Activated CD4-positive, alpha-beta T cell treated with anti-CD3 and anti-CD28 coated beads for 36 hours (primary cell): ENCODE data around the gene RAB21. TPM values are rescaled to one million over a fixed set of nuclear protein-coding genes. Genes with fewer than 3 reads are reported as not detected.

ENCODE experiments used
- ATAC-seq: fragments of 200-7000 bp; cut with Tn5 transposase; one replicate; pipeline ENCODE4 v1.10.0; 2021; ENCODE audit warnings: mild to moderate bottlenecking, moderate library complexity
- CTCF ChIA-PET: fragments of 350-600 bp; sonication (Branson Sonifier 250); formaldehyde crosslinking; loops from one replicate; lab custom pipeline; 2021; ENCODE audit warnings: antibody characterized with exemption; lab: Charles Lee
- POLR2A ChIA-PET: fragments of 350-600 bp; sonication (Branson Sonifier 250); formaldehyde crosslinking; loops from one replicate; lab custom pipeline; 2021; ENCODE audit warnings: antibody characterized with exemption, inconsistent platforms; lab: Charles Lee
- DNase-seq: peaks from one replicate; pipeline ENCODE4 v3.0.0-alpha.2; 2020
- H3K27ac Mint-ChIP-seq: one replicate; pipeline ENCODE4 v1.8.0; 2021; ENCODE audit warnings: mixed read lengths
- H3K27me3 Mint-ChIP-seq: one replicate; pipeline ENCODE4 v1.8.0; 2021; ENCODE audit warnings: mixed read lengths
- H3K36me3 Mint-ChIP-seq: one replicate; pipeline ENCODE4 v1.8.0; 2021; ENCODE audit warnings: low read depth, mixed read lengths
- H3K4me1 Mint-ChIP-seq: one replicate; pipeline ENCODE4 v1.8.0; 2021; ENCODE audit warnings: mixed read lengths
- H3K4me3 Mint-ChIP-seq: one replicate; pipeline ENCODE4 v1.8.0; 2021; ENCODE audit warnings: mild to moderate bottlenecking, moderate library complexity, mixed read lengths
- H3K9me3 Mint-ChIP-seq: one replicate; pipeline ENCODE4 v1.8.0; 2021; ENCODE audit warnings: low read depth, mixed read lengths
- intact Hi-C, 2 experiments: fragments of 100-400 bp; cut with DNase I in 1 of 2; cut with micrococcal nuclease in 1 of 2; formaldehyde crosslinking; loops; one replicate each; pipeline versions ENCODE4 v1.14.2 to v1.15.1; 2022 to 2024; cut with DNase I, micrococcal nuclease
- total RNA-seq, 2 experiments: library from RNA; stranded (reverse); gene quantifications; one replicate each; pipeline ENCODE4 v1.2.3, GENCODE V29; 2021

The RAB21 gene
- 10 to 100 TPM; 88.9 to 98.9 TPM for total RNA-seq

DNA sequence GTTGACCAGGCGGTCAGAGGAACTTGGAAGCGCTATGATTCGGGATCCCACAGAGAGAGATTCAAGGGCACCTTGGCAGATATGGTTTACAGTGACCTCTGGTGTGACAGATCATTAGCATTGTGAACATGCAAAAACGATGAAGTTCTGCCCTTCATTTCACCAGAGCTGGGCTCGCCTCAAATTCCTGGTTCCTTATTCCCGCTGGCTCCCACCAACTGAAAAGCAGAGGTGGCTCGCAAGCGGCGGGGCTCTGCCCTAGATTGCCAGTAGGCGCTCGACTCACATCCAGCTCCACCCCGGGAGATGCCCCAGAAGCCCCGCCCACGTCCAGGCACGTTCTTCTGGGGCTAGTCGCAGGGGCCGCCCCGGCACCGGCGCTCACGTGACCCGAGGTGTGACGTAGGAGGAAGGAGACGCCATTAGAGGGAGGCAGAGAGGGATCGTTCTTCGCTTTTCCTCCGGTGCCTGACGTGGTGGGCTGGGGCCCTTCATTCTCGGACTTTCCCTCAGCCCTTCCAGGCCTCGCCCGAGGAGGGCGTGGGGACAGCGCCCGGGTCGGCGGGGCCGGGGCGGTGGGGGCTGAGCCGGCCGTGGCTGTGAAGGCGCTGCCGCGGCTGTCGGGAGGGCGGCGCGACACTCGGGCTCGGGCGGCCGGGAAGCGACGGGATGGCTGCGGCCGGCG lies at the start of gene RAB21:
TSS of gene RAB21 (plus strand) at position 403 of the 685 bp plus-strand sequence. CDS start at position 670, 267 bp downstream.
- Mint-ChIP-seq H3K27me3 (peaks cover 9% of the 10 kb centered on the region), H3K4me1 (peaks cover 35% of the 10 kb centered on the region), H3K4me3 (peak within 1 kb of the TSS; percentile 94), H3K36me3 (peaks cover 42% of the 10 kb centered on the region), H3K27ac (peak within 1 kb of the TSS; percentile 99), H3K9me3 (peaks cover 6% of the 10 kb centered on the region)
- peak; percentile 100 for DNase-seq
- intact Hi-C loops, result loop anchor here (1.0 kb wide), 5 partner anchors 68 to 1511 kb away; partner anchors contain the start of genes TBC1D15 (in 2 of the 2), TMEM19 (in 2 of the 2), CNOT2 (in 1 of the 2) and THAP2 (in 1 of the 2)
- POLR2A ChIA-PET, result interaction anchor here (0.6 to 3.6 kb wide), 7 partner anchors 10 to 118 kb away, joined by 3 to 32 read pairs (median 4); partner anchors contain the start of genes TBC1D15, THAP2 and ZFC3H1
- ATAC-seq, result peak; percentile 92
- CTCF ChIA-PET, result interaction anchor here (0.5 to 2.6 kb wide), 9 partner anchors 12 to 520 kb away, joined by 3 to 6 read pairs (median 3); partner anchors contain the start of genes TBC1D15 and THAP2

DNA sequence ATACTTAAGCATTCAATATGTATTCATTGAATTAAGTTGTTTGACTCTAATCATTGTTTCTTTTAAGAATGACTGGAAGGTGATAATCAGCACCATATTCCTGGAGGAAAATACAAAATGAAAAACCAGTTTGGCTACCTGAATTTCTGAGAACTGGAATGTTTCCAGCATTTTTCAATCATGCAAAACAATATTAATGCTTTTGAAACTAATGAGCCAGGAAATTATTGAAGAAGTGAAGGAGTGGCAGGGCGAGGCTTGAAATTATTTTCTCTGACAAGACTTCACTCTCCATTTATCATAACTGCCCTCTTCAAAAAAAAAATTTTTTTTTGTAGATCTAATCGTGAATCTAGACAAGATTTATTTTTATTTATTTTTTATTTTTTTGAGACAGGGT lies 49.7 kb upstream of the RAB21 start:
- no peak overlapping the region for H3K27ac Mint-ChIP-seq
- intact Hi-C loops, result no loop called here
- no peaks in the 10 kb centered on the region for H3K27me3 Mint-ChIP-seq
- ChIA-PET POLR2A (no interaction called here), CTCF (interaction anchor here (0.6 to 1.0 kb wide), 2 partner anchors 68 to 78 kb away, joined by 3 to 4 read pairs; no protein-coding TSS in a partner anchor)
- H3K36me3 Mint-ChIP-seq, result peaks cover 12% of the 10 kb centered on the region
- no peak overlapping the region for H3K4me3 Mint-ChIP-seq
- H3K9me3 Mint-ChIP-seq, result no peaks in the 10 kb centered on the region
- no peak for DNase-seq
- H3K4me1 Mint-ChIP-seq, result peaks cover 2% of the 10 kb centered on the region
- no peak for ATAC-seq

GRCh38 chr12:71708658-71709057 lies 46.0 kb upstream of the RAB21 start:
- Mint-ChIP-seq H3K4me1 (peaks cover 2% of the 10 kb centered on the region), H3K9me3 (peaks cover 20% of the 10 kb centered on the region), H3K36me3 (peaks cover 7% of the 10 kb centered on the region), H3K27me3 (no peaks in the 10 kb centered on the region), H3K27ac (no peak overlapping the region), H3K4me3 (no peak overlapping the region)
- intact Hi-C loops, result no loop called here
- DNase-seq, result no peak
- ChIA-PET CTCF (interaction anchor here (0.8 to 1.3 kb wide), 2 partner anchors 39 to 46 kb away, joined by 3 to 4 read pairs; partner anchors contain the start of gene RAB21), POLR2A (no interaction called here)
- ATAC-seq, result no peak

GRCh38 chr12:71710276-71711125 lies 44.2 kb upstream of the RAB21 start:
- peaks cover 7% of the 10 kb centered on the region for H3K36me3 Mint-ChIP-seq
- CTCF ChIA-PET, result interaction anchor here (1.0 kb wide), 1 partner anchor 9 kb away, joined by 3 read pairs; no protein-coding TSS in a partner anchor
- peaks cover 29% of the 10 kb centered on the region for H3K9me3 Mint-ChIP-seq
- ATAC-seq (peak; percentile 70), DNase-seq (peak; percentile 13)
- intact Hi-C loops, result no loop called here
- POLR2A ChIA-PET, result no interaction called here
- H3K27ac Mint-ChIP-seq, result no peak overlapping the region
- H3K27me3 Mint-ChIP-seq, result no peaks in the 10 kb centered on the region
- peaks cover 2% of the 10 kb centered on the region for H3K4me1 Mint-ChIP-seq
- H3K4me3 Mint-ChIP-seq, result no peak overlapping the region

GRCh38 chr12:71718611-71719010 lies 36.1 kb upstream of the RAB21 start:
- no peak for DNase-seq
- POLR2A ChIA-PET, result no interaction called here
- CTCF ChIA-PET, result no interaction called here
- H3K36me3 Mint-ChIP-seq, result no peaks in the 10 kb centered on the region
- H3K27ac Mint-ChIP-seq, result no peak overlapping the region
- H3K9me3 Mint-ChIP-seq, result peaks cover 16% of the 10 kb centered on the region
- no peak overlapping the region for H3K4me3 Mint-ChIP-seq
- H3K4me1 Mint-ChIP-seq, result no peaks in the 10 kb centered on the region
- no peak for ATAC-seq
- peaks cover 4% of the 10 kb centered on the region for H3K27me3 Mint-ChIP-seq
- intact Hi-C loops, result no loop called here

DNA sequence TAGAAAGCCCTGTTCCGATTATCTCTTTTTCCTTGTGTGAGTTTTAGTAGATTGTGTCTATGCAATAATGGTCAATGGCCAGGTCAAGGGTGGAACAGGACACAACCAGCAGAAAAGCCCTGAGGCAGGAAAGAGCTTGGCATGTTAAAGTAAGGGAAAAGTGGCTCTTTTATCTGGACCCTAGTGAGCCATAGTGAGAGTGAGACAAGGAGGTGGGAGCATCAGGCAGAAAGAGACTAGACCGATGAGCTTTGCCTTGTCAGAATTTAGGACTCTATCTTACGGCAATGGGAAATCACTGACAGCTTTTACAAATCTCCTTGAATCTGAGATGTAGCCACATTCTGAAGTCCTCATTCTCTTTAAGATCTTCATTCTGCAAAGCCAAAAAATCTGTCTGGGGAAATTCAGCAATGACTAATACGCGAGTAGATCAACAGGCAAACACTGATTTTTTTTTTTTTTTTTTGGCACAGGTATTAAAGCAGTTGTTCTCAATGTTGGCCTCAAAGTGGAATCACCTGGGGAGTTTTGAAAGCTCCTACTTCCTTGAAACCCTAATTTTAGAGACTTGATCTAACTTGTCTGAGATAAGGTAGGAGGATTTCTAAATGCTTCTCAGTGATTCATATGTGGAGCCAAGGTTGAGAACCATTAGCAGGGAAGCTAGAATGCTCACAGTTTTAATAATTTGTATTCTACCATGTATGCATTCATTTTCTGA lies 34.9 kb upstream of the RAB21 start:
- ATAC-seq (no peak), DNase-seq (no peak)
- peaks cover 10% of the 10 kb centered on the region for H3K9me3 Mint-ChIP-seq
- intact Hi-C loops, result no loop called here
- ChIA-PET POLR2A (no interaction called here), CTCF (interaction anchor here (0.6 to 1.0 kb wide), 4 partner anchors 10 to 65 kb away, joined by 3 read pairs; no protein-coding TSS in a partner anchor)
- H3K4me1 Mint-ChIP-seq, result no peaks in the 10 kb centered on the region
- H3K27ac Mint-ChIP-seq, result no peak overlapping the region
- H3K4me3 Mint-ChIP-seq, result no peak overlapping the region
- H3K27me3 Mint-ChIP-seq, result peaks cover 4% of the 10 kb centered on the region
- no peaks in the 10 kb centered on the region for H3K36me3 Mint-ChIP-seq

- Mint-ChIP-seq H3K4me3 (no peak overlapping the region), H3K4me1 (no peaks in the 10 kb centered on the region), H3K9me3 (no peaks in the 10 kb centered on the region), H3K27ac (no peak overlapping the region), H3K27me3 (peaks cover 3% of the 10 kb centered on the region), H3K36me3 (no peaks in the 10 kb centered on the region)
- no peak for ATAC-seq
- DNase-seq, result no peak
- ChIA-PET CTCF (interaction anchor here (0.6 kb wide), 1 partner anchor 50 kb away, joined by 5 read pairs; no protein-coding TSS in a partner anchor), POLR2A (no interaction called here)
- intact Hi-C loops, result no loop called here
These were observed 32.7 kb upstream of the RAB21 start for GRCh38 chr12:71721783-71722505.

DNA sequence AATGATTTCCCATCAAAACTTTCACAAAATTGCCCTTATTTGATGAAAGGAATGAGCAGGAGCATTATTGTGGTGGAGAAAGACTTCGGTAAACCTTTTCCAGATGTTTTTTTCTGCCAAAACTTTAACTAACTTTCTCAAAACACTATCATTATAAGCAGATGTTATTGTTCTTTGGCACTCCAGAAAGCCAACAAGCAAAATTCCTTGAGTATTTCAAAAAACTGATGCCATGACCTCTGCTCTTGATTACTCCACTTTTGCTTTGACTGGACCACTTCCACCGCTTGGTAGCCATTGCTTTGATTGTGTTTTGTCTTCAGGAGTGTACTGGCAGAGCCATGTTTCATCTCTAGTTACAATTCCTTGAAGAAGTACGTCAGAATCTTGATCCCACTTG lies 29.7 kb upstream of the RAB21 start:
- H3K4me3 Mint-ChIP-seq, result no peak overlapping the region
- DNase-seq (no peak), ATAC-seq (no peak)
- H3K27me3 Mint-ChIP-seq, result no peaks in the 10 kb centered on the region
- H3K9me3 Mint-ChIP-seq, result no peaks in the 10 kb centered on the region
- intact Hi-C loops, result no loop called here
- H3K36me3 Mint-ChIP-seq, result no peaks in the 10 kb centered on the region
- H3K4me1 Mint-ChIP-seq, result no peaks in the 10 kb centered on the region
- H3K27ac Mint-ChIP-seq, result no peak overlapping the region
- ChIA-PET CTCF (no interaction called here), POLR2A (no interaction called here)

DNA sequence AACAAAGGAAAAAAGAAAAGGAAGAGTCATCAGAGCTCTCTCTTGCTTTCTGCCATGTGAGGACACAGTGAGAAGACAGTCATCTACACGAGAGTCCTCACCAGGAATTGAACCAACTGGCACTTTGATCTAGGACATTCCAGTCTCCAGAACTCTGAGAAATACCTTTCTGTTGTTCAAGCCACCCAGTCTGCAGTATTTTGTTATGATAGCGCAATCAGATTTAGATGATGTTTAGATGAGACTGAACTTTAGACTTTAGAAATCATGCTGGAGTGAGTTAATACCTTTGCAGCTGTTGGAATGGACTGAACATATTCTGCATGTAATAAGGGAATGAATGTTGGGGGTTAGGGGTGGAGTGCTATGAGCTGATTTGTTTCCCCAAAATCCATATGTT lies 28.1 kb upstream of the RAB21 start:
- no peaks in the 10 kb centered on the region for H3K9me3 Mint-ChIP-seq
- H3K27me3 Mint-ChIP-seq, result no peaks in the 10 kb centered on the region
- POLR2A ChIA-PET, result interaction anchor here (0.6 kb wide), 1 partner anchor 1977 kb away, joined by 6 read pairs; no protein-coding TSS in a partner anchor
- CTCF ChIA-PET, result no interaction called here
- no peaks in the 10 kb centered on the region for H3K36me3 Mint-ChIP-seq
- H3K27ac Mint-ChIP-seq, result no peak overlapping the region
- DNase-seq (no peak), ATAC-seq (no peak)
- no peaks in the 10 kb centered on the region for H3K4me1 Mint-ChIP-seq
- H3K4me3 Mint-ChIP-seq, result no peak overlapping the region
- intact Hi-C loops, result no loop called here

DNA sequence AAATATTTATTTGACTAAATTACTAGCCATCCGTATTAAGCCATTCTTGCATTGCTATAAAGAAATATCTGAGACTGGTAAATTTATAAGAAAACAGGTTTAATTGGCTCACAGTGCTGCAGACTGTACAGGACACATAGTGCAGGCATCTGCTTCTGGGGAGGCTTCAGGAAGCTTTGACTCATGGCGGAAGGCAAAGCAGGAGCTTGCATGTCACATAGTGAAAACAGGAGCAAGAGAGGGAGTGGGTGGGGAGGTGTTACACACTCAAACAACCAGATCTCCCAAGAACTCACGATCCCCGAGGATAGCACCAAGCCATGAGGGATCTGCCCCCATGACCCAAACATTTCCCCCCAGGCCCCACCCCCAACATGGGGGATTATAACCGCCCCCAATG lies 26.7 kb upstream of the RAB21 start:
- Mint-ChIP-seq H3K9me3 (no peaks in the 10 kb centered on the region), H3K4me1 (no peaks in the 10 kb centered on the region), H3K36me3 (no peaks in the 10 kb centered on the region), H3K27ac (no peak overlapping the region), H3K27me3 (no peaks in the 10 kb centered on the region), H3K4me3 (no peak overlapping the region)
- CTCF ChIA-PET, result no interaction called here
- intact Hi-C loops, result no loop called here
- no peak for ATAC-seq
- POLR2A ChIA-PET, result no interaction called here
- peak; percentile 14 for DNase-seq
